ENCODE measurements around the gene PRAMEF6.
"Not testable (repeated sequence)": the region's sequence is repeated elsewhere in the genome, so short reads cannot be mapped to it uniquely, and the experiment has no call there.

DNA sequence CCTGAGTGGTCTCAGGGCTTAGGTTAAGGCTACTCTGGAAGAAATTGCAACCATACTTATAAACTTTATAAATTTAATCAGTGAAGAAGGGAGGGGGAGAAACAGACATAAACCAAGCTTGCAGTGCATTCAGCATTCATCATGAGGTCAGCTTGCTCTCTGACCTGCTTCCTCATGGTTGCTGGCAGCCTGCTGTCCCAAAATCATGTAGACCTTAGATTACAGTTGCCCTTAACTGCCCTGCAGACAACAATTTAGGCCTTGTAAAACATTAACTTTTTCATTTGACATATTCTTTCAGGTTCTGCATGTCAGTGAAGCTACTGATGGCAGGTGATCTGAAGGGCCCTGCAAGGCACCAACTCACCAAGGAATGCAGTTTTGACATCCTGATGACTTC, 48.2 kb downstream of the PRAMEF6 start:
- TF ChIP-seq, protein P1, sequence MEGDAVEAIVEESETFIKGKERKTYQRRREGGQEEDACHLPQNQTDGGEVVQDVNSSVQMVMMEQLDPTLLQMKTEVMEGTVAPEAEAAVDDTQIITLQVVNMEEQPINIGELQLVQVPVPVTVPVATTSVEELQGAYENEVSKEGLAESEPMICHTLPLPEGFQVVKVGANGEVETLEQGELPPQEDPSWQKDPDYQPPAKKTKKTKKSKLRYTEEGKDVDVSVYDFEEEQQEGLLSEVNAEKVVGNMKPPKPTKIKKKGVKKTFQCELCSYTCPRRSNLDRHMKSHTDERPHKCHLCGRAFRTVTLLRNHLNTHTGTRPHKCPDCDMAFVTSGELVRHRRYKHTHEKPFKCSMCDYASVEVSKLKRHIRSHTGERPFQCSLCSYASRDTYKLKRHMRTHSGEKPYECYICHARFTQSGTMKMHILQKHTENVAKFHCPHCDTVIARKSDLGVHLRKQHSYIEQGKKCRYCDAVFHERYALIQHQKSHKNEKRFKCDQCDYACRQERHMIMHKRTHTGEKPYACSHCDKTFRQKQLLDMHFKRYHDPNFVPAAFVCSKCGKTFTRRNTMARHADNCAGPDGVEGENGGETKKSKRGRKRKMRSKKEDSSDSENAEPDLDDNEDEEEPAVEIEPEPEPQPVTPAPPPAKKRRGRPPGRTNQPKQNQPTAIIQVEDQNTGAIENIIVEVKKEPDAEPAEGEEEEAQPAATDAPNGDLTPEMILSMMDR (IDR thresholded peaks at IDR 0.05): not testable (repeated sequence)
- TF ChIP-seq POLR2A, POLR2AphosphoS5 (IDR thresholded peaks at IDR 0.05): not testable (repeated sequence)
